Measurements from ENCODE around the gene LARP1.

LARP1 gene

DNA sequence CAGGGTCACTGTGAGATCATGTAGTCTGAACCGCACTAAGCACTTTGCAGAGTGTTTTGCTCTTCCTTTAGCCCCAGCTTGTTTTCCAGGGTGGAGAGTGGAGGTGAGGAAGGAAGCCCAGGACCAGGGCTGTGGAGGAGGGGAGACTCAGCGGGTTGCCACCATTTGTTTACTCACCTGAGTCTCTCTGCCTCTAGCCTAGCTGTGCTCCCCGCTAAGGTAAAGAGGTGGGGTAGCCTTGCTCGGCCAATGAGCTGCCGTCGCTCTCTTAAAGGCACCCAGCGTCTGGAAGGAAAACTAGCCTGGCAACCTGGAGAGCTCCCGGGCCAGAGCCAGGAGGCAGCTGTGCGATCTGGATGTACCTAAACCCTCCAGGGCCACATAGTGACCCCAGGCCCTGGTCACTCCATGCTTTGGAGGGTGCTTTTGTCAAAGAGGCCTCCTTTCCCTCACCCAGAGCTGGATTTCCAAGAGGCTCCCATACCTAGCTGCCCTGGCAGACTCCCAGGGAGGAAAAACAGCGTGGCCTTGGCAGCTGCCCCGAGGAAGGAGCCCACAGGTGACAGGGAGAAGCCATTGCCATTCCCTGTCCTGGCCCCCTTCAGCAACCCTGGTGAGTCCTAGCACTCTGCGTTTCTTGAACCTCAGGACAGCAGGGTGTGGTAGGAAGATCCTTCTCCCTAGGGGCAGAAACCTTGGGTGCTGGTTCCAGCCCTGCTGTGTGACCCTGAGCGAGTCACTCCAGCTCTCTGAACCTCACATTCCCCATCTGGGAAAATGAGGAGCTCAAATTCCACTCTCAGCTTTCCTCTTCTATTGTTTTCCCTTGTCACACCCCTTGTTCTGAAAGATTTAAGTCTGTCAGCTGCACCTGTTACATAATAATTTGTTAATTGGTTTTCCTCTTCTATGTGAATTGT lies 42.4 kb upstream of the LARP1 start:
- DNase-seq (ENCODE audit: low spot score), result peak; percentile 41
- H3K27ac ChIP-seq, result no peak overlapping the region
- ChIA-PET CTCF (interaction anchor here (0.6 to 1.0 kb wide), 5 partner anchors 14 to 640 kb away, joined by 3 to 4 read pairs (median 3); no protein-coding TSS in a partner anchor), POLR2A (ENCODE audit: low non-redundant PET) (no interaction called here)
- TF ChIP-seq, protein P1, sequence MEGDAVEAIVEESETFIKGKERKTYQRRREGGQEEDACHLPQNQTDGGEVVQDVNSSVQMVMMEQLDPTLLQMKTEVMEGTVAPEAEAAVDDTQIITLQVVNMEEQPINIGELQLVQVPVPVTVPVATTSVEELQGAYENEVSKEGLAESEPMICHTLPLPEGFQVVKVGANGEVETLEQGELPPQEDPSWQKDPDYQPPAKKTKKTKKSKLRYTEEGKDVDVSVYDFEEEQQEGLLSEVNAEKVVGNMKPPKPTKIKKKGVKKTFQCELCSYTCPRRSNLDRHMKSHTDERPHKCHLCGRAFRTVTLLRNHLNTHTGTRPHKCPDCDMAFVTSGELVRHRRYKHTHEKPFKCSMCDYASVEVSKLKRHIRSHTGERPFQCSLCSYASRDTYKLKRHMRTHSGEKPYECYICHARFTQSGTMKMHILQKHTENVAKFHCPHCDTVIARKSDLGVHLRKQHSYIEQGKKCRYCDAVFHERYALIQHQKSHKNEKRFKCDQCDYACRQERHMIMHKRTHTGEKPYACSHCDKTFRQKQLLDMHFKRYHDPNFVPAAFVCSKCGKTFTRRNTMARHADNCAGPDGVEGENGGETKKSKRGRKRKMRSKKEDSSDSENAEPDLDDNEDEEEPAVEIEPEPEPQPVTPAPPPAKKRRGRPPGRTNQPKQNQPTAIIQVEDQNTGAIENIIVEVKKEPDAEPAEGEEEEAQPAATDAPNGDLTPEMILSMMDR (conservative IDR thresholded peaks at IDR 0.05; ENCODE audit: low read depth), result no peak

DNA sequence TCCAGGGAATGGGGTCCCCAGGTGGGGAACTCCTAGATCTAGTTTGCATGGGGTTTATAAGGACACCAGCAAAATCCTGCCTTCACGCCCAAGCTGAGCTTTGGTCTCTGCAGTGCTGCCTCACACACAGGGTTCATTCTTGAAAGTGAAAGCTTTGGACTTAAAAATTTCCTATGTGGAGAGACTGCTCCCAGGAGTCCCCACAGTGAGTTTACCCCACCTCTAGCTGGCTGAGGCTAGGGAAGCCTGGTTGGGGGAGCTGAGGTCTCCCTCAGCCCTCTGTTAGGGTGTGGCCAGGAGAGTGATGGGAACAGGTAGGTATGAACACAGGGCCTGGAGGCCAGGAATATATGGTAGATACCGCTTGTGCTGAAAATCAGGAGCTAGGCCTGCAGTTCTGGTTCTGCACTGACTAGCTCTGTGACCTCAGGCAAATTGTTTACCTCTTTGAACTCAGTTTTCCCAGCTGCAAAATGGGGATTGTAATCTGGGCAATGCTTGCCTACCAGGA lies 41.5 kb upstream of the LARP1 start:
- H3K27ac ChIP-seq, result no peak overlapping the region
- POLR2A ChIA-PET (ENCODE audit: low non-redundant PET), result no interaction called here
- CTCF ChIA-PET, result interaction anchor here (0.6 to 1.0 kb wide), 5 partner anchors 15 to 640 kb away, joined by 3 to 4 read pairs (median 3); no protein-coding TSS in a partner anchor
- DNase-seq (ENCODE audit: low spot score), result no peak
- TF ChIP-seq, protein P1 (conservative IDR thresholded peaks at IDR 0.05; ENCODE audit: low read depth), result no peak

DNA sequence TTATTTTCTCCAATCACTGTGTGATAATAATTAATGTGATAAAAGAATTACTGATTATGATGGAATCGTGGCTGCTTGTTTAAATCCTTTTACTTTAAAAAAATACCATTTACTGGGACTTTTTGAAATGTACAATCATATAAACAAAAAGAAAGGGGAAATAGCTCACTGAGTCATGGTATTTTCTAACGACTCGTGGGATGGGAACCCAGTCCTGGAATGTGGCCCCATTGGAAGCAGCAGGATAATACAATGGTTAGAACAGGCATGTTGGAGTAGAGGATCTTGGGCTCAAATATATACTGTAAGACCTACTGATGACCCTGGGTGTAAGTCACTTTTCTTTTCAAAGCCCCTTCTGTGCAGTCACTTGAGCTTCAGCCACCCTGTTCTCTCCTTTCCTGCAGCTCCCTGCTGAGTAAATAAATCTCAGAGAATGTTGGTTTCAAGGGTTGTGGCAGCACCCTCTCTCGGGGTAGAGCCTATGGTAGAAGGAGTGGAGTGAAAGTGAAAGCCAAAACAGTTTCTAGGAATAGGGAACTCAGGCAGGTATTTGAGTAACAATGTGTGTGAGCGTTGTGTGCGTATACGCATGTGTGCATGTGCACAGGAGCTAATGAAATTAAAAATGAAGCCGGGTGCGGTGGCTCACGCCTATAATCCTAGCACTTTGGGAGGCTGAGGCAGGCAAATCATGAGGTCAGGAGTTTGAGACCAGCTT lies 40.8 kb upstream of the LARP1 start:
- CTCF ChIA-PET, result interaction anchor here (0.6 kb wide), 1 partner anchor 83 kb away, joined by 4 read pairs; no protein-coding TSS in a partner anchor
- DNase-seq (ENCODE audit: low spot score), result no peak
- TF ChIP-seq, protein P1 (conservative IDR thresholded peaks at IDR 0.05; ENCODE audit: low read depth), result no peak
- POLR2A ChIA-PET (ENCODE audit: low non-redundant PET), result interaction anchor here (0.6 kb wide), 1 partner anchor 223 kb away, joined by 3 read pairs; the partner anchor contains the start of gene GEMIN5
- no peak overlapping the region for H3K27ac ChIP-seq

DNA sequence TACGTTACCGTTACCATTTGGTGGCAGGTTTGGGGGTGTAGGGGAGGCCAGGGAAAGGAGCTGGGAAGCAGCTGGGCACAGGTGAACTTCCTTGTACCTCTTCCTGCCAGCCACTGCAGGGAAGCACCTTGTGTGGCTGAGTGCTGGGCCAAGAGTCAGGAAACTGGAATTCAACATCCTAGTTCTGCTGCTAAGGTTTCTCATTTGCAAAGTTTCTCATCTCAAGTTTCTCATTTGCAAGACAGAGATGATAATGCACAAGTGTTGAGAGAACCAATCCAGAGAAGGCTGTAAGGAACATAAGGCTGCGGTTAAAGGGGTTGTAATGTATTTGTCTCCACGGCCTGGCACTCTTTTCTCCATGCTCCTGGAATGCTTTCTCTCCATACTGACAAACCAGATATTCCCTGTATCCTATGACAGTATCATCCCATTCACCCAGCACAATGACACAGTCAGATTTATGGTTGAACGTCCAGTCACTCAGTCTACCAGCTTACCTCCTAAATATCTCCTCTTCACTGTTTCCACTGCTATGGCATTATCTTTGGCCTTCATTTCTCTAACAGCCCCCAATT lies 33.6 kb upstream of the LARP1 start:
- TF ChIP-seq, protein P1 (conservative IDR thresholded peaks at IDR 0.05; ENCODE audit: low read depth), result no peak
- ChIA-PET POLR2A (ENCODE audit: low non-redundant PET) (no interaction called here), CTCF (no interaction called here)
- no peak for DNase-seq (ENCODE audit: low spot score)
- H3K27ac ChIP-seq, result no peak overlapping the region

DNA sequence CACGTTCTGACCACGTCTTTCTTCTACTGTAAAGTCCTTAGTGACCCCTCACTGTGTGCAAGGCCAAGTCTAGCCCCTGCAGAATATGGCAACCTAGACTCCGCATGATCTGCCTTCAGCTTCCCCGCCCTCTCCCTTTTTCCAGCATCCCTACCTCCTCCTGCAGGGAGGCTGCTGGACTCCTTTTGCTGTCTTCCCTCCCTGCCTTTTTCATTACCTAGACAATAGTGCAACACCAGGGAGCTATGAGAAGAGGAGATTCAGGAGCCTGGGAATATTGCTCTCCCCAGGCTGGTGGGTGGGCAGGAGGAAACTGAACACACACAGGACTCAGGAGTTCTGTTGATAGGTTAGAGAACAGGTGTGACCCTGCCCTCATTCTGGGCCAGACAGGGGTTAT lies 33.1 kb upstream of the LARP1 start:
- ChIA-PET POLR2A (ENCODE audit: low non-redundant PET) (no interaction called here), CTCF (no interaction called here)
- TF ChIP-seq, protein P1 (conservative IDR thresholded peaks at IDR 0.05; ENCODE audit: low read depth), result no peak
- H3K27ac ChIP-seq, result no peak overlapping the region
- no peak for DNase-seq (ENCODE audit: low spot score)

DNA sequence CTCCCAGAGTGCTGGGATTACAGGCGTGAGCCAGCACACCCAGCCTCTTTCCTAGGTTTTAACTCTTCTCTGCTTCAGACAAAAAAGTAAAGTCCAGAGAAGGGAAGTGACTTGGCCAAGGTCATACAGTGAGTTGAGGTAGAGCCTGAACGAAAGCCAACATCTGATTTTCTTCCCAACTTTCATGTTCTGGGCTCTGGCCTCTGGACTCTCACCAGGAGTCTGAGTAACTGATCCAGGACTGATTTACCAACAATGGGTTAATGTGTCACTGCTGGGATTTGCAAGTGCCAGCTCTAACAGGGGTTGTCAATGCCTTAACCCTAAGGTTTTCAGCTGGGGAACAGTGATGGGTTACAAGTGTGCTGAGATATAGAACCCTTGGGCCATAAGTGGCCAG lies 32.2 kb upstream of the LARP1 start:
- H3K27ac ChIP-seq, result no peak overlapping the region
- no peak for DNase-seq (ENCODE audit: low spot score)
- ChIA-PET POLR2A (ENCODE audit: low non-redundant PET) (no interaction called here), CTCF (no interaction called here)
- TF ChIP-seq, protein P1 (conservative IDR thresholded peaks at IDR 0.05; ENCODE audit: low read depth), result no peak
